ENCODE data around the gene ABHD4.
"Not testable (repeated sequence)": the region's sequence is repeated elsewhere in the genome, so short reads cannot be mapped to it uniquely, and the experiment has no call there.

The ABHD4 gene

GRCh38 chr14:22630066-22630465, 32.0 kb downstream of the ABHD4 start:
- DNase-seq, result no peak

GRCh38 chr14:22630486-22630885, 32.4 kb downstream of the ABHD4 start:
- DNase-seq, result no peak

GRCh38 chr14:22634233-22634900, 36.3 kb downstream of the ABHD4 start:
- DNase-seq, result no peak

- not testable (repeated sequence) for DNase-seq
These were observed 37.9 kb downstream of the ABHD4 start for GRCh38 chr14:22635980-22636379.

- DNase-seq, result no peak
These were observed 42.1 kb downstream of the ABHD4 start for GRCh38 chr14:22640192-22640591.

GRCh38 chr14:22641846-22642245, 43.7 kb downstream of the ABHD4 start:
- DNase-seq, result no peak

GRCh38 chr14:22644305-22644635, 46.2 kb downstream of the ABHD4 start, which contains the start of gene OR6J1:
Gene OR6J1 (minus strand): TSS chr14:22644352. CDS start chr14:22634811, 9,541 bp downstream.
- DNase-seq, result no peak

- no peak for DNase-seq
These were observed 48.6 kb downstream of the ABHD4 start for GRCh38 chr14:22646570-22647254.

- no peak for DNase-seq
These were observed 50.4 kb downstream of the ABHD4 start for GRCh38 chr14:22648506-22648905.

- DNase-seq, result no peak
These were observed 52.1 kb downstream of the ABHD4 start for GRCh38 chr14:22650046-22650739.

GRCh38 chr14:22650960-22651521, 52.9 kb downstream of the ABHD4 start:
- DNase-seq, result no peak

- DNase-seq, result no peak
These were observed 53.5 kb downstream of the ABHD4 start for GRCh38 chr14:22651586-22651985.

GRCh38 chr14:22653012-22653621, 55.0 kb downstream of the ABHD4 start:
- peak; percentile 57 for DNase-seq

GRCh38 chr14:22656226-22656625, 58.1 kb downstream of the ABHD4 start:
- no peak for DNase-seq

GRCh38 chr14:22656945-22657731, 59.0 kb downstream of the ABHD4 start:
- DNase-seq, result peak; percentile 24

GRCh38 chr14:22657861-22658260, 59.8 kb downstream of the ABHD4 start:
- DNase-seq, result peak; percentile 21

- no peak for DNase-seq
These were observed 60.8 kb downstream of the ABHD4 start for GRCh38 chr14:22658946-22659345.

GRCh38 chr14:22660654-22661053, 62.6 kb downstream of the ABHD4 start:
- DNase-seq, result no peak

Measured in kidney glomerular epithelial cell (primary cell).